Parathyroid adenoma (tissue), 2 donors: Measurements from ENCODE around the gene PRKN.

Experiments
- H2AFZ ChIP-seq: fragments of 300-600 bp; sonication (generic); one replicate; pipeline ENCODE4 v1.7.0; 2017; ENCODE audit warnings: antibody characterized with exemption, mild to moderate bottlenecking
- H3K27ac ChIP-seq: fragments of 300-600 bp; sonication (generic); one replicate; pipeline ENCODE4 v1.7.0; 2017
- H3K27me3 ChIP-seq: fragments of 300-600 bp; sonication (generic); one replicate; pipeline ENCODE4 v1.7.0; 2017; ENCODE audit warnings: low read length; ENCODE audit not compliant: control insufficient read depth, insufficient read depth
- H3K36me3 ChIP-seq: fragments of 300-600 bp; sonication (generic); one replicate; pipeline ENCODE4 v1.7.0; 2017; ENCODE audit warnings: low read length; ENCODE audit not compliant: control insufficient read depth, insufficient read depth
- H3K4me1 ChIP-seq: fragments of 300-600 bp; sonication (generic); one replicate; pipeline ENCODE4 v1.7.0; 2017; ENCODE audit warnings: control low read depth
- H3K4me2 ChIP-seq: fragments of 300-600 bp; sonication (generic); one replicate; pipeline ENCODE4 v1.7.0; 2017; ENCODE audit warnings: low read length
- H3K4me3 ChIP-seq: fragments of 300-600 bp; sonication (generic); one replicate; pipeline ENCODE4 v1.7.0; 2017; ENCODE audit warnings: low read depth, low read length
- H3K79me2 ChIP-seq: fragments of 300-600 bp; sonication (generic); one replicate; pipeline ENCODE4 v1.7.0; 2017; ENCODE audit warnings: control low read depth
- H3K9ac ChIP-seq: fragments of 300-600 bp; sonication (generic); one replicate; pipeline ENCODE4 v1.7.0; 2017; ENCODE audit warnings: mild to moderate bottlenecking
- H3K9me3 ChIP-seq: fragments of 300-600 bp; sonication (generic); one replicate; pipeline ENCODE4 v1.7.0; 2017; ENCODE audit warnings: low read length; ENCODE audit not compliant: control insufficient read depth
- CTCF ChIP-seq: fragments of 300-600 bp; sonication (generic); IDR thresholded peaks from one replicate; pipeline ENCODE4 v1.7.0; 2017; ENCODE audit warnings: antibody characterized with exemption, mild to moderate bottlenecking
- donor health status: primary hyperparathyroidism.

The PRKN gene

GRCh38 chr6:162684961-162685360 is 42.6 kb downstream of the PRKN start:
- H3K27me3 ChIP-seq = no peaks in the 10 kb centered on the region
- H3K9me3 ChIP-seq = no peaks in the 10 kb centered on the region
- H3K79me2 ChIP-seq = no peaks in the 10 kb centered on the region
- no peak overlapping the region for H2AFZ ChIP-seq
- no peak overlapping the region for H3K4me2 ChIP-seq
- no peaks in the 10 kb centered on the region for H3K36me3 ChIP-seq
- no peak overlapping the region for H3K9ac ChIP-seq
- no peaks in the 10 kb centered on the region for H3K4me1 ChIP-seq
- H3K4me3 ChIP-seq = no peak overlapping the region
- H3K27ac ChIP-seq = no peak overlapping the region
- TF ChIP-seq CTCF = no peak

- no peak for TF ChIP-seq CTCF
- Histone ChIP-seq H3K4me3 (no peak overlapping the region), H2AFZ (no peak overlapping the region), H3K79me2 (no peaks in the 10 kb centered on the region), H3K27me3 (no peaks in the 10 kb centered on the region), H3K4me1 (no peaks in the 10 kb centered on the region), H3K4me2 (no peak overlapping the region), H3K36me3 (no peaks in the 10 kb centered on the region), H3K27ac (no peak overlapping the region), H3K9me3 (no peaks in the 10 kb centered on the region), H3K9ac (no peak overlapping the region)
These were observed 43.5 kb downstream of the PRKN start for GRCh38 chr6:162684052-162684451.

GRCh38 chr6:162683135-162683534 is 44.4 kb downstream of the PRKN start:
- H2AFZ ChIP-seq = no peak overlapping the region
- TF ChIP-seq CTCF = no peak
- no peak overlapping the region for H3K4me2 ChIP-seq
- no peak overlapping the region for H3K4me3 ChIP-seq
- H3K27ac ChIP-seq = no peak overlapping the region
- no peaks in the 10 kb centered on the region for H3K9me3 ChIP-seq
- no peaks in the 10 kb centered on the region for H3K36me3 ChIP-seq
- H3K27me3 ChIP-seq = no peaks in the 10 kb centered on the region
- no peaks in the 10 kb centered on the region for H3K79me2 ChIP-seq
- H3K9ac ChIP-seq = no peak overlapping the region
- H3K4me1 ChIP-seq = no peaks in the 10 kb centered on the region

GRCh38 chr6:162681447-162681846 is 46.1 kb downstream of the PRKN start:
- no peak overlapping the region for H3K27ac ChIP-seq
- no peak for TF ChIP-seq CTCF
- H3K9ac ChIP-seq = no peak overlapping the region
- H3K27me3 ChIP-seq = no peaks in the 10 kb centered on the region
- H3K4me3 ChIP-seq = no peak overlapping the region
- H3K79me2 ChIP-seq = no peaks in the 10 kb centered on the region
- H3K36me3 ChIP-seq = no peaks in the 10 kb centered on the region
- no peak overlapping the region for H2AFZ ChIP-seq
- H3K4me1 ChIP-seq = no peaks in the 10 kb centered on the region
- no peak overlapping the region for H3K4me2 ChIP-seq
- no peaks in the 10 kb centered on the region for H3K9me3 ChIP-seq

DNA sequence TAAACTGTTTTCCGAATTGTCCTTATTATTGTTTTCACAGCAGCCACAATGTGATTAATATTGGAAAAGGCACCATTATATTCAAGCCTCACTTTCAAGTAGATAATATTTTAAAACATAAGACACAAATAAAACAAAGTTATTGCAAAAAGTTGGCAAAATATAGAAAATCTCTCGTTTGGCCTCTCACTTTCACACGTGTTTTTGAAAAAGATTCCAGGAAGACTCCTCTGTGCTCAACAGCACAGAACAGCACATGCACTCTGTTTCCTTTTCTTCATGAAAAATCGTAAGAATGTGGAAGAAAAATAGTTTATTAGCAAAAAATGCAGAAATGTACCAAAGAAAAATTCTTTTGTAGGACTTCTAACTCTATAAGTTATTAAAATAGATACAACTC is 46.7 kb downstream of the PRKN start:
- H3K79me2 ChIP-seq = no peaks in the 10 kb centered on the region
- no peak overlapping the region for H3K9ac ChIP-seq
- no peak for TF ChIP-seq CTCF
- H3K4me1 ChIP-seq = no peaks in the 10 kb centered on the region
- no peaks in the 10 kb centered on the region for H3K36me3 ChIP-seq
- H3K4me2 ChIP-seq = no peak overlapping the region
- H3K27me3 ChIP-seq = no peaks in the 10 kb centered on the region
- H2AFZ ChIP-seq = no peak overlapping the region
- H3K27ac ChIP-seq = no peak overlapping the region
- no peaks in the 10 kb centered on the region for H3K9me3 ChIP-seq
- no peak overlapping the region for H3K4me3 ChIP-seq
